Measurements from ENCODE around the gene LGALS16.
"Not testable (repeated sequence)": the region's sequence is repeated elsewhere in the genome, so short reads cannot be mapped to it uniquely, and the experiment has no call there.

Gene LGALS16

GRCh38 chr19:39655613-39656012 lies at the start of gene LGALS16:
LGALS16 (plus strand) TSS chr19:39655913; CDS start chr19:39655962, 49 bp downstream.
- TF ChIP-seq ZNF274 (IDR thresholded peaks at IDR 0.05; ENCODE audit: low read depth, low read length), result no peak
- TF ChIP-seq SUZ12 (IDR thresholded peaks at IDR 0.05; ENCODE audit: extremely low read depth, insufficient read depth, insufficient read length), result no peak
- no peak for TF ChIP-seq YY1 (IDR thresholded peaks at IDR 0.05; ENCODE audit: insufficient read depth, insufficient read length)
- H3K4me1 ChIP-seq (ENCODE audit: insufficient read depth, insufficient read length), result no peaks in the 10 kb centered on the region
- no peaks in the 10 kb centered on the region for H3K36me3 ChIP-seq (ENCODE audit: insufficient read depth, insufficient read length, low read length)
- no peak within 1 kb of the TSS for H3K9ac ChIP-seq (ENCODE audit: insufficient read length, low read depth)
- DNase-seq (ENCODE audit: low read depth, low spot score), result no peak
- no peak within 1 kb of the TSS for H3K4me3 ChIP-seq (ENCODE audit: insufficient read length, low read depth)
- H3K9me3 ChIP-seq (ENCODE audit: insufficient read depth, low read length), result no peaks in the 10 kb centered on the region
- peaks cover 13% of the 10 kb centered on the region for H3K27me3 ChIP-seq (ENCODE audit: insufficient read depth, insufficient read length)

- no peaks in the 10 kb centered on the region for H3K36me3 ChIP-seq (ENCODE audit: insufficient read depth, insufficient read length, low read length)
- no peaks in the 10 kb centered on the region for H3K4me1 ChIP-seq (ENCODE audit: insufficient read depth, insufficient read length)
- TF ChIP-seq ZNF274 (IDR thresholded peaks at IDR 0.05; ENCODE audit: low read depth, low read length) (no peak), YY1 (IDR thresholded peaks at IDR 0.05; ENCODE audit: insufficient read depth, insufficient read length) (no peak)
- H3K9me3 ChIP-seq (ENCODE audit: insufficient read depth, low read length), result no peaks in the 10 kb centered on the region
- peaks cover 33% of the 10 kb centered on the region for H3K27me3 ChIP-seq (ENCODE audit: insufficient read depth, insufficient read length)
- no peak for DNase-seq (ENCODE audit: low read depth, low spot score)
- no peak overlapping the region for H3K9ac ChIP-seq (ENCODE audit: insufficient read length, low read depth)
- no peak overlapping the region for H3K4me3 ChIP-seq (ENCODE audit: insufficient read length, low read depth)
Measured at GRCh38 chr19:39607021-39607420, 48.7 kb upstream of the LGALS16 start.

- H3K4me3 ChIP-seq (ENCODE audit: insufficient read length, low read depth), result no peak overlapping the region
- H3K9ac ChIP-seq (ENCODE audit: insufficient read length, low read depth), result no peak overlapping the region
- no peak for TF ChIP-seq YY1 (IDR thresholded peaks at IDR 0.05; ENCODE audit: insufficient read depth, insufficient read length)
- TF ChIP-seq ZNF274 (IDR thresholded peaks at IDR 0.05; ENCODE audit: low read depth, low read length), result no peak
- no peak for TF ChIP-seq SUZ12 (IDR thresholded peaks at IDR 0.05; ENCODE audit: extremely low read depth, insufficient read depth, insufficient read length)
- H3K27me3 ChIP-seq (ENCODE audit: insufficient read depth, insufficient read length), result peaks cover 28% of the 10 kb centered on the region
- no peak for DNase-seq (ENCODE audit: low read depth, low spot score)
- no peaks in the 10 kb centered on the region for H3K4me1 ChIP-seq (ENCODE audit: insufficient read depth, insufficient read length)
- no peaks in the 10 kb centered on the region for H3K36me3 ChIP-seq (ENCODE audit: insufficient read depth, insufficient read length, low read length)
- no peaks in the 10 kb centered on the region for H3K9me3 ChIP-seq (ENCODE audit: insufficient read depth, low read length)
Measured at GRCh38 chr19:39607561-39607960, 48.2 kb upstream of the LGALS16 start.

GRCh38 chr19:39613597-39613996 lies 42.1 kb upstream of the LGALS16 start:
- TF ChIP-seq ZNF274 (IDR thresholded peaks at IDR 0.05; ENCODE audit: low read depth, low read length), result no peak
- no peak for TF ChIP-seq SUZ12 (IDR thresholded peaks at IDR 0.05; ENCODE audit: extremely low read depth, insufficient read depth, insufficient read length)
- no peak for TF ChIP-seq YY1 (IDR thresholded peaks at IDR 0.05; ENCODE audit: insufficient read depth, insufficient read length)

GRCh38 chr19:39617745-39618144 lies 38.0 kb upstream of the LGALS16 start:
- H3K36me3 ChIP-seq (ENCODE audit: insufficient read depth, insufficient read length, low read length), result no peaks in the 10 kb centered on the region
- no peak for DNase-seq (ENCODE audit: low read depth, low spot score)
- TF ChIP-seq SUZ12 (IDR thresholded peaks at IDR 0.05; ENCODE audit: extremely low read depth, insufficient read depth, insufficient read length), result no peak
- TF ChIP-seq ZNF274 (IDR thresholded peaks at IDR 0.05; ENCODE audit: low read depth, low read length), result no peak
- TF ChIP-seq YY1 (IDR thresholded peaks at IDR 0.05; ENCODE audit: insufficient read depth, insufficient read length), result no peak
- H3K9ac ChIP-seq (ENCODE audit: insufficient read length, low read depth), result no peak overlapping the region
- H3K9me3 ChIP-seq (ENCODE audit: insufficient read depth, low read length), result peaks cover 15% of the 10 kb centered on the region; the same call in 1 of the 2 replicates
- H3K4me1 ChIP-seq (ENCODE audit: insufficient read depth, insufficient read length), result no peaks in the 10 kb centered on the region
- no peak overlapping the region for H3K4me3 ChIP-seq (ENCODE audit: insufficient read length, low read depth)
- no peaks in the 10 kb centered on the region for H3K27me3 ChIP-seq (ENCODE audit: insufficient read depth, insufficient read length)

More at GRCh38 chr19:39613597-39613996, 42.1 kb upstream of the LGALS16 start:
- Histone ChIP-seq H3K9me3 (ENCODE audit: insufficient read depth, low read length) (peaks cover 15% of the 10 kb centered on the region; the same call in 1 of the 2 replicates), H3K4me1 (ENCODE audit: insufficient read depth, insufficient read length) (no peaks in the 10 kb centered on the region), H3K9ac (ENCODE audit: insufficient read length, low read depth) (no peak overlapping the region), H3K4me3 (ENCODE audit: insufficient read length, low read depth) (no peak overlapping the region), H3K36me3 (ENCODE audit: insufficient read depth, insufficient read length, low read length) (no peaks in the 10 kb centered on the region), H3K27me3 (ENCODE audit: insufficient read depth, insufficient read length) (peaks cover 11% of the 10 kb centered on the region)
- no peak for DNase-seq (ENCODE audit: low read depth, low spot score)

GRCh38 chr19:39623946-39624345 lies 31.8 kb upstream of the LGALS16 start:
- H3K9me3 ChIP-seq (ENCODE audit: insufficient read depth, low read length), result no peaks in the 10 kb centered on the region
- TF ChIP-seq ZNF274 (IDR thresholded peaks at IDR 0.05; ENCODE audit: low read depth, low read length), result no peak
- no peak for DNase-seq (ENCODE audit: low read depth, low spot score)
- H3K36me3 ChIP-seq (ENCODE audit: insufficient read depth, insufficient read length, low read length), result no peaks in the 10 kb centered on the region
- no peak overlapping the region for H3K9ac ChIP-seq (ENCODE audit: insufficient read length, low read depth)
- H3K4me1 ChIP-seq (ENCODE audit: insufficient read depth, insufficient read length), result peaks cover 2% of the 10 kb centered on the region
- no peak overlapping the region for H3K4me3 ChIP-seq (ENCODE audit: insufficient read length, low read depth)
- no peaks in the 10 kb centered on the region for H3K27me3 ChIP-seq (ENCODE audit: insufficient read depth, insufficient read length)

GRCh38 chr19:39627631-39628030 lies 28.1 kb upstream of the LGALS16 start:
- not testable (repeated sequence) for H3K4me3 ChIP-seq (ENCODE audit: insufficient read length, low read depth); DNase-seq (ENCODE audit: low read depth, low spot score); H3K36me3 ChIP-seq (ENCODE audit: insufficient read depth, insufficient read length, low read length); H3K27me3 ChIP-seq (ENCODE audit: insufficient read depth, insufficient read length); H3K4me1 ChIP-seq (ENCODE audit: insufficient read depth, insufficient read length); H3K9ac ChIP-seq (ENCODE audit: insufficient read length, low read depth); H3K9me3 ChIP-seq (ENCODE audit: insufficient read depth, low read length)

- no peaks in the 10 kb centered on the region for H3K36me3 ChIP-seq (ENCODE audit: insufficient read depth, insufficient read length, low read length)
- no peak overlapping the region for H3K4me3 ChIP-seq (ENCODE audit: insufficient read length, low read depth)
- no peaks in the 10 kb centered on the region for H3K4me1 ChIP-seq (ENCODE audit: insufficient read depth, insufficient read length)
- H3K27me3 ChIP-seq (ENCODE audit: insufficient read depth, insufficient read length), result no peaks in the 10 kb centered on the region
- H3K9me3 ChIP-seq (ENCODE audit: insufficient read depth, low read length), result no peaks in the 10 kb centered on the region
- TF ChIP-seq YY1 (IDR thresholded peaks at IDR 0.05; ENCODE audit: insufficient read depth, insufficient read length) (no peak), ZNF274 (IDR thresholded peaks at IDR 0.05; ENCODE audit: low read depth, low read length) (no peak), SUZ12 (IDR thresholded peaks at IDR 0.05; ENCODE audit: extremely low read depth, insufficient read depth, insufficient read length) (no peak)
- no peak for DNase-seq (ENCODE audit: low read depth, low spot score)
- no peak overlapping the region for H3K9ac ChIP-seq (ENCODE audit: insufficient read length, low read depth)
Measured at GRCh38 chr19:39631178-39631577, 24.5 kb upstream of the LGALS16 start.
